GM19468 (cell line): ENCODE results near the gene AGAP1.

ENCODE experiments used
- ATAC-seq: cut with Tn5 transposase; IDR thresholded peaks from one replicate; pipeline ENCODE4 v1.9.1; 2021; ENCODE audit warnings: mild to moderate bottlenecking, moderate library complexity, moderate number of reproducible peaks; ENCODE audit not compliant: unreplicated experiment; ENCODE audit errors: extremely low read depth

Gene AGAP1

GRCh38 chr2:235485362-235485761, 8.5 kb upstream of the AGAP1 start:
- no peak for ATAC-seq

- ATAC-seq, result no peak
Observed at GRCh38 chr2:235486729-235487128, 7.1 kb upstream of the AGAP1 start.

GRCh38 chr2:235489897-235490296, 3.9 kb upstream of the AGAP1 start:
- ATAC-seq, result no peak

- no peak for ATAC-seq
Observed at GRCh38 chr2:235492850-235493344, 946 bp upstream of the AGAP1 start.

- no peak for ATAC-seq
Observed at GRCh38 chr2:235493402-235493774, 455 bp upstream of the AGAP1 start.

- no peak for ATAC-seq
Observed at GRCh38 chr2:235494716-235495372, 1.0 kb downstream of the AGAP1 start.

- ATAC-seq, result no peak
Observed at GRCh38 chr2:235495373-235496238, 1.8 kb downstream of the AGAP1 start.

GRCh38 chr2:235496239-235496621, 2.4 kb downstream of the AGAP1 start:
- no peak for ATAC-seq

- no peak for ATAC-seq
Observed at GRCh38 chr2:235497096-235497495, 3.3 kb downstream of the AGAP1 start.

GRCh38 chr2:235498541-235498940, 4.7 kb downstream of the AGAP1 start:
- ATAC-seq, result no peak

GRCh38 chr2:235498946-235499812, 5.3 kb downstream of the AGAP1 start:
- no peak for ATAC-seq

- ATAC-seq, result no peak
Observed at GRCh38 chr2:235500110-235500760, 6.4 kb downstream of the AGAP1 start.

GRCh38 chr2:235500761-235501672, 7.2 kb downstream of the AGAP1 start:
- ATAC-seq, result no peak

- no peak for ATAC-seq
Observed at GRCh38 chr2:235501673-235502031, 7.8 kb downstream of the AGAP1 start.

GRCh38 chr2:235502336-235502735, 8.5 kb downstream of the AGAP1 start:
- ATAC-seq, result no peak

GRCh38 chr2:235504441-235505180, 10.8 kb downstream of the AGAP1 start:
- no peak for ATAC-seq

- ATAC-seq, result no peak
Observed at GRCh38 chr2:235505181-235505741, 11.4 kb downstream of the AGAP1 start.

GRCh38 chr2:235506291-235506996, 12.6 kb downstream of the AGAP1 start:
- ATAC-seq, result no peak
